Endothelial cell of umbilical vein (primary cell): ENCODE data around the gene NR3C2. TPM values are rescaled to one million over a fixed set of nuclear protein-coding genes. Genes with fewer than 3 reads are reported as not detected.

ENCODE experiments used
- BruUV-seq: library from RNA; stranded (reverse); fragments of 400-500 nt; replicated peaks from 2 replicates; lab custom pipeline; 2021; lab: Mats Ljungman, UMichigan
- CTCF ChIA-PET: fragments of 300-600, 350-600 bp; sonication (Branson Sonifier 250); formaldehyde crosslinking; loops from one replicate; lab custom pipeline; 2021; ENCODE audit warnings: antibody characterized with exemption, inconsistent platforms; lab: Charles Lee
- POLR2A ChIA-PET: fragments of 300-600, 350-600 bp; sonication (Branson Sonifier 250); formaldehyde crosslinking; loops from one replicate; lab custom pipeline; 2021; ENCODE audit warnings: antibody characterized with exemption, inconsistent platforms; lab: Charles Lee
- DNase-seq: peaks from one replicate; pipeline ENCODE4 v3.0.0-alpha.2; 2011; ENCODE audit warnings: low read depth, low spot score
- FAIRE-seq: peaks from 2 replicates; lab custom pipeline; 2011; peaks lifted over from hg19 to GRCh38; lab: Jason Lieb, UNC
- H2AFZ ChIP-seq: 2 replicates; pipeline ENCODE4 v1.6.0; 2012; ENCODE audit warnings: low read depth, low read length, control low read depth, inconsistent platforms
- H3K27ac ChIP-seq: 2 replicates; pipeline ENCODE4 v1.5.1; 2011; ENCODE audit warnings: low read depth, mild to moderate bottlenecking, control low read depth, low read length, moderate library complexity; ENCODE audit not compliant: insufficient read depth
- H3K27me3 ChIP-seq, 2 experiments: 2 replicates each; pipeline versions ENCODE4 v1.6.0 to v1.6.1; 2011; ENCODE audit warnings: low read length in 2 of 2, mixed read lengths in 1 of 2; ENCODE audit not compliant: control insufficient read depth in 2 of 2, insufficient read depth in 2 of 2
- H3K36me3 ChIP-seq, 2 experiments: 2 replicates in 1 of 2; 3 replicates in 1 of 2; pipeline ENCODE4 v1.5.1; 2011; ENCODE audit warnings: low read length in 2 of 2, mild to moderate bottlenecking in 1 of 2, moderate library complexity in 1 of 2; ENCODE audit not compliant: control insufficient read depth in 2 of 2, insufficient read depth in 2 of 2; ENCODE audit errors: extremely low read depth in 1 of 2
- H3K4me1 ChIP-seq: 3 replicates; pipeline ENCODE4 v1.5.1; 2011; ENCODE audit warnings: mild to moderate bottlenecking, low read length; ENCODE audit not compliant: control insufficient read depth, insufficient read depth; ENCODE audit errors: extremely low read depth
- H3K4me2 ChIP-seq: 2 replicates; pipeline ENCODE4 v1.6.1; 2011; ENCODE audit warnings: low read length, control low read depth, mixed read lengths; ENCODE audit not compliant: insufficient read depth
- H3K4me3 ChIP-seq, 3 experiments: fragments of 200-600 bp in 1 of 3; sonication (generic), shearing (Covaris generic) in 1 of 3; replicated peaks in 1 of 3; 2 replicates each; pipeline ENCODE4 v1.5.1; 2011 to 2016; ENCODE audit warnings: control low read depth in 3 of 3, low read length in 3 of 3, mild to moderate bottlenecking in 2 of 3, inconsistent platforms in 1 of 3, low read depth in 1 of 3, moderate library complexity in 1 of 3; ENCODE audit not compliant: insufficient read depth in 1 of 3
- H3K79me2 ChIP-seq: 2 replicates; pipeline ENCODE4 v1.6.0; 2012; ENCODE audit warnings: low read length, inconsistent platforms; ENCODE audit not compliant: control insufficient read depth, insufficient read depth
- H3K9ac ChIP-seq: replicated peaks from 2 replicates; pipeline ENCODE3; 2011; ENCODE audit warnings: low read length, control low read depth; ENCODE audit not compliant: insufficient read depth; ENCODE audit errors: extremely low read depth
- H3K9me1 ChIP-seq: replicated peaks from 3 replicates; pipeline ENCODE4 v1.6.0; 2011; ENCODE audit warnings: mild to moderate bottlenecking, low read length; ENCODE audit not compliant: control insufficient read depth, insufficient read depth; ENCODE audit errors: extremely low read depth
- H3K9me3 ChIP-seq: replicated peaks from 2 replicates; pipeline ENCODE4 v1.5.1; 2012; ENCODE audit warnings: low read length, inconsistent platforms; ENCODE audit not compliant: control insufficient read depth, insufficient read depth
- H4K20me1 ChIP-seq: replicated peaks from 2 replicates; pipeline ENCODE3; 2011; ENCODE audit warnings: mild to moderate bottlenecking, low read length; ENCODE audit not compliant: control insufficient read depth, insufficient read depth; ENCODE audit errors: extremely low read depth
- CTCF ChIP-seq, 2 donors: IDR thresholded peaks; 1 replicate in 1 of 2; 2 replicates in 1 of 2; pipeline ENCODE4 v1.5.1; 2011; ENCODE audit warnings: low read length in 2 of 2, mild to moderate bottlenecking in 2 of 2, moderate library complexity in 2 of 2, control low read depth in 1 of 2, inconsistent platforms in 1 of 2, low read depth in 1 of 2; ENCODE audit not compliant: insufficient read depth in 1 of 2; ENCODE audit errors: extremely low read depth in 1 of 2
- EZH2 ChIP-seq: IDR thresholded peaks from 2 replicates; pipeline ENCODE4 v1.6.1; 2012; ENCODE audit warnings: borderline replicate concordance, low read depth, mild to moderate bottlenecking, moderate library complexity, low read length, inconsistent platforms; ENCODE audit not compliant: severe bottlenecking
- FOS ChIP-seq: IDR thresholded peaks from 2 replicates; pipeline ENCODE4 v1.6.1; 2011; ENCODE audit warnings: mild to moderate bottlenecking, low read length, moderate library complexity, borderline replicate concordance; ENCODE audit not compliant: insufficient read depth
- GATA2 ChIP-seq: IDR thresholded peaks from 2 replicates; pipeline ENCODE4 v1.7.0; 2011; ENCODE audit warnings: low read depth, mild to moderate bottlenecking, moderate library complexity, mixed read lengths, low read length; ENCODE audit not compliant: insufficient read length, insufficient read depth
- JUN ChIP-seq: IDR thresholded peaks from 2 replicates; pipeline ENCODE4 v1.6.1; 2011; ENCODE audit warnings: borderline replicate concordance, low read depth; ENCODE audit not compliant: insufficient read length, insufficient read depth
- MAX ChIP-seq: IDR thresholded peaks from 2 replicates; pipeline ENCODE4 v1.6.1; 2011; ENCODE audit not compliant: insufficient read depth, insufficient read length
- MYC ChIP-seq: IDR thresholded peaks from one replicate; pipeline ENCODE4 v1.6.1; 2011; ENCODE audit warnings: mild to moderate bottlenecking, low read depth, low read length
- POLR2A ChIP-seq: IDR thresholded peaks from 2 replicates; pipeline ENCODE4 v1.6.1; 2012; ENCODE audit warnings: low read depth, mild to moderate bottlenecking, control low read depth, low read length
- POLR2AphosphoS5 ChIP-seq: IDR thresholded peaks from 2 replicates; pipeline ENCODE4 v1.6.1; 2012; ENCODE audit warnings: low read depth, mild to moderate bottlenecking, control low read depth, low read length, moderate library complexity; ENCODE audit not compliant: insufficient read depth
- dilution Hi-C: fragments of 300-500 bp; cut with MboI; formaldehyde crosslinking; loops from one replicate; pipeline ENCODE4 v1.15.0; 2019; ENCODE audit warnings: low sequenced_read_pairs; ENCODE audit not compliant: extremely low pct_ligation_motif_present
- intact Hi-C: fragments of 100-400 bp; cut with micrococcal nuclease; formaldehyde crosslinking; loops from one replicate; pipeline ENCODE4 v1.10.0; 2022
- polyA plus RNA-seq, 4 experiments: library from polyadenylated mRNA; depleted of rRNA in 3 of 4; stranded (reverse) in 3 of 4; unstranded in 1 of 4; fragments of >200 nt; gene quantifications; 2 replicates each; pipeline versions ENCODE4 v1.2.1 to v1.2.3, GENCODE V29; 2011 to 2012; ENCODE audit warnings: missing spikeins in 1 of 4
- total RNA-seq: library from RNA; stranded (reverse); gene quantifications from 2 replicates; pipeline ENCODE4 v1.2.3, GENCODE V29; 2021

Gene NR3C2
- total and polyA plus RNA-seq, 2 donors (not counting 3 experiments of a cell fraction or from before 2014, with no cell fraction given), result 4.8 to 16.4 TPM

GRCh38 chr4:148452970-148453369 is 10.8 kb upstream of the NR3C2 start:
- no peaks in the 10 kb centered on the region for H3K4me1 ChIP-seq
- H3K79me2 ChIP-seq, result no peaks in the 10 kb centered on the region
- no peak for FAIRE-seq
- ChIA-PET POLR2A (no interaction called here), CTCF (interaction anchor here (1.0 kb wide), 1 partner anchor 578 kb away, joined by 4 read pairs; no protein-coding TSS in a partner anchor)
- H3K27ac ChIP-seq, result no peak overlapping the region
- no peaks in the 10 kb centered on the region for H3K9me3 ChIP-seq
- no peak for TF ChIP-seq MYC
- no peak for TF ChIP-seq EZH2
- no peak for TF ChIP-seq MAX
- TF ChIP-seq FOS, result no peak
- no peak for TF ChIP-seq JUN
- no peak for TF ChIP-seq GATA2
- no peak for TF ChIP-seq POLR2AphosphoS5
- intact Hi-C loops, result no loop called here
- dilution Hi-C loops, result no loop called here
- H3K27me3 ChIP-seq, result no peaks in the 10 kb centered on the region
- no TSS peak for BruUV-seq
- no peaks in the 10 kb centered on the region for H3K36me3 ChIP-seq
- H2AFZ ChIP-seq, result no peak overlapping the region
- H3K9me1 ChIP-seq, result no peaks in the 10 kb centered on the region
- no peak overlapping the region for H3K4me2 ChIP-seq
- no peak for DNase-seq
- no peak overlapping the region for H3K4me3 ChIP-seq
- no peaks in the 10 kb centered on the region for H4K20me1 ChIP-seq
- H3K9ac ChIP-seq, result no peak overlapping the region

GRCh38 chr4:148449921-148450320 is 7.7 kb upstream of the NR3C2 start:
- H3K4me2 ChIP-seq, result no peak overlapping the region
- no TSS peak for BruUV-seq
- no peaks in the 10 kb centered on the region for H3K36me3 ChIP-seq
- H3K9me1 ChIP-seq, result no peaks in the 10 kb centered on the region
- no peak overlapping the region for H2AFZ ChIP-seq
- peaks cover 15% of the 10 kb centered on the region for H3K4me1 ChIP-seq
- TF ChIP-seq JUN (no peak), MAX (no peak), MYC (no peak), FOS (no peak), POLR2A (no peak), CTCF (IDR thresholded peaks at IDR 0.05; ENCODE audit: extremely low read depth in 1 of 2, insufficient read depth in 1 of 2, low read depth in 1 of 2, low read length in 2 of 2) (no peak), EZH2 (no peak), POLR2AphosphoS5 (no peak), GATA2 (no peak)
- FAIRE-seq, result no peak
- no peaks in the 10 kb centered on the region for H4K20me1 ChIP-seq
- dilution Hi-C loops (no loop called here), intact Hi-C loops (loop anchor here (10.0 kb wide), 2 partner anchors 675 to 835 kb away; partner anchors contain the start of gene TMEM184C)
- CTCF ChIA-PET, result interaction anchor here (1.3 to 6.1 kb wide), 2 partner anchors 254 to 581 kb away, joined by 3 to 41 read pairs; no protein-coding TSS in a partner anchor
- no peak overlapping the region for H3K27ac ChIP-seq
- H3K79me2 ChIP-seq, result no peaks in the 10 kb centered on the region
- no peaks in the 10 kb centered on the region for H3K27me3 ChIP-seq
- no peak for DNase-seq
- H3K9ac ChIP-seq, result no peak overlapping the region
- no peak overlapping the region for H3K4me3 ChIP-seq
- H3K9me3 ChIP-seq, result no peaks in the 10 kb centered on the region
- POLR2A ChIA-PET, result no interaction called here
